Measurements from ENCODE around the gene ATXN1.

The ATXN1 gene

GRCh38 chr6:16683641-16684194 lies 77.5 kb downstream of the ATXN1 start:
- no peak overlapping the region for H3K4me3 ChIP-seq (replicated peaks; ENCODE audit: insufficient read depth, low read length)
- DNase-seq (ENCODE audit: low read depth in 1 of 2, low spot score in 1 of 2), result peak; percentile 79 to 85
- TF ChIP-seq, protein P1, sequence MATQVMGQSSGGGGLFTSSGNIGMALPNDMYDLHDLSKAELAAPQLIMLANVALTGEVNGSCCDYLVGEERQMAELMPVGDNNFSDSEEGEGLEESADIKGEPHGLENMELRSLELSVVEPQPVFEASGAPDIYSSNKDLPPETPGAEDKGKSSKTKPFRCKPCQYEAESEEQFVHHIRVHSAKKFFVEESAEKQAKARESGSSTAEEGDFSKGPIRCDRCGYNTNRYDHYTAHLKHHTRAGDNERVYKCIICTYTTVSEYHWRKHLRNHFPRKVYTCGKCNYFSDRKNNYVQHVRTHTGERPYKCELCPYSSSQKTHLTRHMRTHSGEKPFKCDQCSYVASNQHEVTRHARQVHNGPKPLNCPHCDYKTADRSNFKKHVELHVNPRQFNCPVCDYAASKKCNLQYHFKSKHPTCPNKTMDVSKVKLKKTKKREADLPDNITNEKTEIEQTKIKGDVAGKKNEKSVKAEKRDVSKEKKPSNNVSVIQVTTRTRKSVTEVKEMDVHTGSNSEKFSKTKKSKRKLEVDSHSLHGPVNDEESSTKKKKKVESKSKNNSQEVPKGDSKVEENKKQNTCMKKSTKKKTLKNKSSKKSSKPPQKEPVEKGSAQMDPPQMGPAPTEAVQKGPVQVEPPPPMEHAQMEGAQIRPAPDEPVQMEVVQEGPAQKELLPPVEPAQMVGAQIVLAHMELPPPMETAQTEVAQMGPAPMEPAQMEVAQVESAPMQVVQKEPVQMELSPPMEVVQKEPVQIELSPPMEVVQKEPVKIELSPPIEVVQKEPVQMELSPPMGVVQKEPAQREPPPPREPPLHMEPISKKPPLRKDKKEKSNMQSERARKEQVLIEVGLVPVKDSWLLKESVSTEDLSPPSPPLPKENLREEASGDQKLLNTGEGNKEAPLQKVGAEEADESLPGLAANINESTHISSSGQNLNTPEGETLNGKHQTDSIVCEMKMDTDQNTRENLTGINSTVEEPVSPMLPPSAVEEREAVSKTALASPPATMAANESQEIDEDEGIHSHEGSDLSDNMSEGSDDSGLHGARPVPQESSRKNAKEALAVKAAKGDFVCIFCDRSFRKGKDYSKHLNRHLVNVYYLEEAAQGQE (IDR thresholded peaks at IDR 0.05; ENCODE audit: insufficient replicate concordance, low read depth), result no peak
- no peak for TF ChIP-seq GABPA (IDR thresholded peaks at IDR 0.05; ENCODE audit: low read depth)
- TF ChIP-seq SPI1 (IDR thresholded peaks at IDR 0.05; ENCODE audit: borderline replicate concordance, low read depth), result peak; percentile 1; the same call in 1 of the 2 replicates
- TF ChIP-seq, protein P2, sequence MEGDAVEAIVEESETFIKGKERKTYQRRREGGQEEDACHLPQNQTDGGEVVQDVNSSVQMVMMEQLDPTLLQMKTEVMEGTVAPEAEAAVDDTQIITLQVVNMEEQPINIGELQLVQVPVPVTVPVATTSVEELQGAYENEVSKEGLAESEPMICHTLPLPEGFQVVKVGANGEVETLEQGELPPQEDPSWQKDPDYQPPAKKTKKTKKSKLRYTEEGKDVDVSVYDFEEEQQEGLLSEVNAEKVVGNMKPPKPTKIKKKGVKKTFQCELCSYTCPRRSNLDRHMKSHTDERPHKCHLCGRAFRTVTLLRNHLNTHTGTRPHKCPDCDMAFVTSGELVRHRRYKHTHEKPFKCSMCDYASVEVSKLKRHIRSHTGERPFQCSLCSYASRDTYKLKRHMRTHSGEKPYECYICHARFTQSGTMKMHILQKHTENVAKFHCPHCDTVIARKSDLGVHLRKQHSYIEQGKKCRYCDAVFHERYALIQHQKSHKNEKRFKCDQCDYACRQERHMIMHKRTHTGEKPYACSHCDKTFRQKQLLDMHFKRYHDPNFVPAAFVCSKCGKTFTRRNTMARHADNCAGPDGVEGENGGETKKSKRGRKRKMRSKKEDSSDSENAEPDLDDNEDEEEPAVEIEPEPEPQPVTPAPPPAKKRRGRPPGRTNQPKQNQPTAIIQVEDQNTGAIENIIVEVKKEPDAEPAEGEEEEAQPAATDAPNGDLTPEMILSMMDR (IDR thresholded peaks at IDR 0.05; ENCODE audit: insufficient read depth, low read length), result no peak
- TF ChIP-seq POLR2AphosphoS5 (IDR thresholded peaks at IDR 0.05; ENCODE audit: low read depth), result peak; percentile 75
- H3K27ac ChIP-seq (replicated peaks), result peak overlapping the region; percentile 50
- no peaks in the 10 kb centered on the region for H3K27me3 ChIP-seq (ENCODE audit: insufficient read depth, poor library complexity, severe bottlenecking)

- DNase-seq (ENCODE audit: low read depth in 1 of 2, low spot score in 1 of 2), result peak; percentile 67 to 81
- TF ChIP-seq SPI1 (IDR thresholded peaks at IDR 0.05; ENCODE audit: borderline replicate concordance, low read depth) (no peak), GABPA (IDR thresholded peaks at IDR 0.05; ENCODE audit: low read depth) (no peak), POLR2AphosphoS5 (IDR thresholded peaks at IDR 0.05; ENCODE audit: low read depth) (no peak)
- TF ChIP-seq, protein P2 (IDR thresholded peaks at IDR 0.05; ENCODE audit: insufficient read depth, low read length), result no peak
- TF ChIP-seq, protein P1 (IDR thresholded peaks at IDR 0.05; ENCODE audit: insufficient replicate concordance, low read depth), result no peak
- Histone ChIP-seq H3K4me3 (replicated peaks; ENCODE audit: insufficient read depth, low read length) (no peak overlapping the region), H3K27me3 (ENCODE audit: insufficient read depth, poor library complexity, severe bottlenecking) (no peaks in the 10 kb centered on the region), H3K27ac (replicated peaks) (peak overlapping the region; percentile 67)
Measured at GRCh38 chr6:16681260-16681873, 79.9 kb downstream of the ATXN1 start.

GRCh38 chr6:16679050-16679449 lies 82.2 kb downstream of the ATXN1 start:
- TF ChIP-seq SPI1 (IDR thresholded peaks at IDR 0.05; ENCODE audit: borderline replicate concordance, low read depth) (no peak), GABPA (IDR thresholded peaks at IDR 0.05; ENCODE audit: low read depth) (no peak), POLR2AphosphoS5 (IDR thresholded peaks at IDR 0.05; ENCODE audit: low read depth) (no peak)
- TF ChIP-seq, protein P1 (IDR thresholded peaks at IDR 0.05; ENCODE audit: insufficient replicate concordance, low read depth), result no peak
- TF ChIP-seq, protein P2 (IDR thresholded peaks at IDR 0.05; ENCODE audit: insufficient read depth, low read length), result no peak
- no peak for DNase-seq (ENCODE audit: low read depth in 1 of 2, low spot score in 1 of 2)
- H3K27ac ChIP-seq (replicated peaks), result no peak overlapping the region
- no peak overlapping the region for H3K4me3 ChIP-seq (replicated peaks; ENCODE audit: insufficient read depth, low read length)
- H3K27me3 ChIP-seq (ENCODE audit: insufficient read depth, poor library complexity, severe bottlenecking), result no peaks in the 10 kb centered on the region

Data from HL-60 (cell line).